Heart right ventricle (tissue), 16 donors: ENCODE data around the gene KLHL35. TPM values are rescaled to one million over a fixed set of nuclear protein-coding genes. Genes with fewer than 3 reads are reported as not detected.

Experiments used
- ATAC-seq, 8 donors: fragments of 200-7000 bp; cut with Tn5 transposase; one replicate each; pipeline ENCODE4 v1.9.1; 2020; ENCODE audit warnings: mild to moderate bottlenecking in 8 of 8, moderate library complexity in 8 of 8, moderate number of reproducible peaks in 1 of 8
- DNase-seq, 2 donors: peaks; one replicate each; pipeline ENCODE4 v3.0.0-alpha.2; 2020
- H3K27ac ChIP-seq, 10 donors: fragments of 200-600 bp; sonication (generic) in 2 of 10; one replicate each; pipeline versions ENCODE4 v1.5.0 to v1.8.0; 2020 to 2022; ENCODE audit warnings: mild to moderate bottlenecking in 3 of 10
- H3K27me3 ChIP-seq, 7 donors: fragments of 200-600 bp; one replicate each; pipeline ENCODE4 v1.8.0; 2021 to 2022; ENCODE audit warnings: mild to moderate bottlenecking in 2 of 7
- H3K36me3 ChIP-seq, 9 donors: fragments of 200-600 bp; sonication (generic) in 1 of 9; one replicate each; pipeline versions ENCODE4 v1.5.0 to v1.8.0; 2020 to 2022; ENCODE audit warnings: mild to moderate bottlenecking in 2 of 9
- H3K4me1 ChIP-seq, 9 donors: fragments of 200-600 bp; sonication (generic) in 1 of 9; one replicate each; pipeline versions ENCODE4 v1.5.0 to v1.8.0; 2020 to 2022; ENCODE audit warnings: mild to moderate bottlenecking in 4 of 9
- H3K4me3 ChIP-seq, 10 donors: fragments of 200-600 bp; sonication (generic) in 2 of 10; one replicate each; pipeline versions ENCODE4 v1.5.0 to v1.8.0; 2020 to 2022; ENCODE audit warnings: mild to moderate bottlenecking in 7 of 10, moderate library complexity in 2 of 10
- H3K9me3 ChIP-seq, 11 donors: fragments of 200-600 bp in 10 of 11; sonication (generic) in 2 of 11; one replicate each; pipeline versions ENCODE4 v1.5.0 to v1.8.0; 2013 to 2022; ENCODE audit warnings: mild to moderate bottlenecking in 2 of 11, control low read depth in 1 of 11, moderate library complexity in 1 of 11
- WGBS, 2 donors: extraction: QIAGEN DNeasy Blood & Tissue Kit; methylation state at CpG; one replicate each; pipeline ENCODE4 v1.1.7; 2013; ENCODE audit warnings: inconsistent platforms in 1 of 2; 5-methylcytosine and 5-hydroxymethylcytosine counted together
- intact Hi-C, 10 donors: fragments of 100-400 bp; cut with DNase I; formaldehyde crosslinking; loops; one replicate each; pipeline versions ENCODE4 v1.11.1 to v1.14.2; 2022
- polyA plus RNA-seq, 2 donors: library from polyadenylated mRNA; stranded (reverse); fragments of 200-250 nt; gene quantifications; one replicate each; pipeline ENCODE4 v1.2.3, GENCODE V29; 2013
- total RNA-seq, 10 donors: library from RNA; stranded (reverse); fragmentation: NEBNext Ultra II Directional in 3 of 10; extraction: Animal tissue kit (Norgen Biotek cat#: 25700) in 3 of 10; gene quantifications; one replicate each; pipeline versions ENCODE4 v1.2.1 to v1.2.4, GENCODE V29; 2021 to 2023
- TF ChIP-seq, protein P1 (sequence below), 9 donors: fragments of 200-600 bp; sonication (generic) in 2 of 9; IDR thresholded peaks; one replicate each; pipeline versions ENCODE4 v1.5.0 to v1.8.0; 2021 to 2022; ENCODE audit warnings: antibody characterized with exemption in 9 of 9, mild to moderate bottlenecking in 5 of 9, moderate library complexity in 1 of 9
- donor health status: Arrhythmogenic right ventricular cardiomyopathy.
- donor health status: ischemic (EF 13 %, LVEDD 7.1; RV severe dilation, severe dysfunction).
- donor health status: healthy with polysubstance abuse.
- donor health status: DM: no; HTN: yes; CAD: no.
- donor health status: DM: no; HTN: no; CAD: no.
- donor health status: ischemic (EF 25% LVEDD 6.9; RV normal size, moderate dysfunction).
- donor health status: ischemic (EF 25% LVEDD 5.7; RV mildly dilated, moderate dysfunction).
- donor health status: healthy.
- donor health status: DM: yes; HTN: yes; CAD: no.
- donor health status: Ischemic cardiomyopathy.
- donor health status: ischemic (EF 35%, LVEDD 5.7; RV mildly dilated, moderate dysfunction).
- donor health status: nonischemic (EF 11% LVEDD 7.7; RV severe dilation, severe dysfunction).
- donor health status: DM: yes; HTN: yes; CAD: no.
- donor health status: PGD.
- donor health status: ischemic (EF 29% LVEDD 5.4; RV normal size, mild dysfunction).
- donor health status: nonischemic (EF 23%, LVEDD 6.1; RV moderate dilation, normal function).

The KLHL35 gene
- total and polyA plus RNA-seq, 12 donors: 0.20 to 0.81 (median 0.37) TPM; not detected in 2

DNA sequence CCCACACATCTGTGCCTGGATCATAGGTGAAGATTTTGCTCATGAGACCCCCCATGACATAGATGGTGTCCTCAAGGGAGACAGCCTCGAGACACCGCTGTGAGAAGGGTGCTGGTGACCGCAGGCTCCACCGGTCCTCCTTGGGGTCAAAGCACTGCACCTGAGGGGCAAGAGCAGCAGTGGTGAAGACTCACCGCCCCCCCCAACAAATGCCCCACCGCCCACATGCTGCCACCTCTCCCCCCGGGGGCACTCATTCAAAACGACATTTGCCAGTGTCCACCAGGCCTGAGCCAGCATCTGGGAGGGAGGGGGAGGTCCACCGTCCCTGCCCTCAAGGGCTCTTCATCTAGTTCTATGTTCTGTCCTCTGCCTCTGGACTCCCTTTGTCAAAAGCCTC, 9.3 kb downstream of the KLHL35 start:
- intact Hi-C loops: no loop called here
- no peak overlapping the region for H3K27ac ChIP-seq
- no peak overlapping the region for H3K4me3 ChIP-seq
- H3K4me1 ChIP-seq: peaks cover 0 to 33% (median 5%) of the 10 kb centered on the region in 9 donors
- ATAC-seq: no peak
- DNase-seq: no peak
- WGBS, 2 donors: 75 to 86% methylated on average over 9 of the region's 9 CpGs
- peaks cover 0 to 30% (median 8%) of the 10 kb centered on the region in 9 donors for H3K36me3 ChIP-seq
- H3K9me3 ChIP-seq: no peaks in the 10 kb centered on the region
- H3K27me3 ChIP-seq: peaks cover 0 to 6% (median 0%) of the 10 kb centered on the region in 7 donors
- TF ChIP-seq, protein P1, sequence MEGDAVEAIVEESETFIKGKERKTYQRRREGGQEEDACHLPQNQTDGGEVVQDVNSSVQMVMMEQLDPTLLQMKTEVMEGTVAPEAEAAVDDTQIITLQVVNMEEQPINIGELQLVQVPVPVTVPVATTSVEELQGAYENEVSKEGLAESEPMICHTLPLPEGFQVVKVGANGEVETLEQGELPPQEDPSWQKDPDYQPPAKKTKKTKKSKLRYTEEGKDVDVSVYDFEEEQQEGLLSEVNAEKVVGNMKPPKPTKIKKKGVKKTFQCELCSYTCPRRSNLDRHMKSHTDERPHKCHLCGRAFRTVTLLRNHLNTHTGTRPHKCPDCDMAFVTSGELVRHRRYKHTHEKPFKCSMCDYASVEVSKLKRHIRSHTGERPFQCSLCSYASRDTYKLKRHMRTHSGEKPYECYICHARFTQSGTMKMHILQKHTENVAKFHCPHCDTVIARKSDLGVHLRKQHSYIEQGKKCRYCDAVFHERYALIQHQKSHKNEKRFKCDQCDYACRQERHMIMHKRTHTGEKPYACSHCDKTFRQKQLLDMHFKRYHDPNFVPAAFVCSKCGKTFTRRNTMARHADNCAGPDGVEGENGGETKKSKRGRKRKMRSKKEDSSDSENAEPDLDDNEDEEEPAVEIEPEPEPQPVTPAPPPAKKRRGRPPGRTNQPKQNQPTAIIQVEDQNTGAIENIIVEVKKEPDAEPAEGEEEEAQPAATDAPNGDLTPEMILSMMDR (IDR thresholded peaks at IDR 0.05): no peak

DNA sequence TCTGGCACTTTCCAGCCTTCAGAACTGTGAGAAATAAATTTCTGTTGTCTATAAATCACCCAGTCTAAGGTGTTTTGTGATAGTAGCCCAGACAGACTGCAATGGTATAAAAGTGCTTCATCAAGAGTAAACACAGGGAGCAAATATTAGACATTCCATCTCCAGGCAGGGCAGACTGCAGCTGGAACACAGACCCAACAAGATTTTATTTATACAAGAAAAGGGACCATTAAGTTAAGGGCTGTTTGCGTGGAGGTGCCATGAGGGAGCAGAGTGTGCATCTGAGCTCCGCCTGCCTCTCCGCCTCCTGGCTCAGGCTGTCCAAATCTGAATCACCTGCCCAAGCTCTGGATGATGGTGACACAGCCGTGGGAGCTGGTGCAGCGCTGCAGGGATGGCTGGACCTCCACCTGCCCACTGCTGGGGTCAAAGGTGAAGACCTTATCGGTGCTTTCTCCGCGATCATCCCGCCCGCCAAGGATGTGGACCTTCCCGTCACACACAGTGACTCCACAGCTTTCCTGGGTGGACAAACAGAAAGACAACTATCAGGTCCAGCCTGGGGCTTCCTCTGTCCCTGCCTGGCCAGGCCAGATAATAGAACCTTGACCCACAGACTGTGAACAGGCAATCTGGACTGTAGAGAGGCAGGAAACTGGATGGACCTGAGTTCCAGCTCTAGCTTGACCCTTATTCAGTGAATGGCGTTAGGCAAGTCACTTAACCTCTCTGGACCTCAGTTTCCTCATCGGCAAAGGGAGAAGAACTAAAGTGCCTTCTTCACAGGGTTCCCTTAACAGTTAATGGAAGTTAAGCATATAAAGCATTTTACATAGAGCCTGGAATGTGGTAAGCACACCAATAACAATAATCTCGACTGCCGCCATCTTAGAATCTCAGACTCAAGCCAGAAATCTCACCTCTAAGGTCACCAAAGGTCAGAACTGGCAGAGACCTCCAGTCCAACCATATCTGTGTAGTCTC, 10.5 kb downstream of the KLHL35 start:
- peaks cover 0 to 30% (median 8%) of the 10 kb centered on the region in 9 donors for H3K36me3 ChIP-seq
- TF ChIP-seq, protein P1 (IDR thresholded peaks at IDR 0.05): no peak
- H3K4me1 ChIP-seq: peaks cover 0 to 27% (median 5%) of the 10 kb centered on the region in 9 donors
- no peaks in the 10 kb centered on the region for H3K27me3 ChIP-seq
- H3K4me3 ChIP-seq: no peak overlapping the region
- intact Hi-C loops: no loop called here
- WGBS, 2 donors: 92% methylated on average over 15 of the region's 15 CpGs
- ATAC-seq (no peak), DNase-seq (no peak)
- H3K9me3 ChIP-seq: no peaks in the 10 kb centered on the region
- H3K27ac ChIP-seq: no peak overlapping the region

- no peaks in the 10 kb centered on the region for H3K27me3 ChIP-seq
- WGBS, 2 donors: 87 to 88% methylated on average over 2 of the region's 2 CpGs
- DNase-seq: no peak
- no peak overlapping the region for H3K27ac ChIP-seq
- H3K9me3 ChIP-seq: no peaks in the 10 kb centered on the region
- peaks cover 0 to 30% (median 8%) of the 10 kb centered on the region in 9 donors for H3K36me3 ChIP-seq
- peaks cover 0 to 22% (median 6%) of the 10 kb centered on the region in 9 donors for H3K4me1 ChIP-seq
- no peak for ATAC-seq
- TF ChIP-seq, protein P1 (IDR thresholded peaks at IDR 0.05): no peak
- H3K4me3 ChIP-seq: no peak overlapping the region
- intact Hi-C loops: no loop called here
These were observed 11.1 kb downstream of the KLHL35 start for GRCh38 chr11:75421902-75422247.

- Histone ChIP-seq H3K4me3 (no peak overlapping the region), H3K4me1 (peaks cover 0 to 19% (median 6%) of the 10 kb centered on the region in 9 donors), H3K27ac (peak overlapping the region in 1 of 10 donors; percentile 13), H3K36me3 (peaks cover 0 to 30% (median 8%) of the 10 kb centered on the region in 9 donors), H3K9me3 (no peaks in the 10 kb centered on the region), H3K27me3 (no peaks in the 10 kb centered on the region)
- TF ChIP-seq, protein P1 (IDR thresholded peaks at IDR 0.05): no peak
- intact Hi-C loops: no loop called here
- WGBS, 2 donors: 67 to 75% methylated on average over 11 of the region's 11 CpGs
- DNase-seq: no peak
- peak in 1 of 8 donors; percentile 6 for ATAC-seq
These were observed 11.9 kb downstream of the KLHL35 start for GRCh38 chr11:75421035-75421602.
